ENCODE data around the gene KCNJ15. TPM values are rescaled to one million over a fixed set of nuclear protein-coding genes. Genes with fewer than 3 reads are reported as not detected.

KCNJ15 gene
- total and polyA plus RNA-seq, 2 experiments from 2014 or later, result not detected

DNA sequence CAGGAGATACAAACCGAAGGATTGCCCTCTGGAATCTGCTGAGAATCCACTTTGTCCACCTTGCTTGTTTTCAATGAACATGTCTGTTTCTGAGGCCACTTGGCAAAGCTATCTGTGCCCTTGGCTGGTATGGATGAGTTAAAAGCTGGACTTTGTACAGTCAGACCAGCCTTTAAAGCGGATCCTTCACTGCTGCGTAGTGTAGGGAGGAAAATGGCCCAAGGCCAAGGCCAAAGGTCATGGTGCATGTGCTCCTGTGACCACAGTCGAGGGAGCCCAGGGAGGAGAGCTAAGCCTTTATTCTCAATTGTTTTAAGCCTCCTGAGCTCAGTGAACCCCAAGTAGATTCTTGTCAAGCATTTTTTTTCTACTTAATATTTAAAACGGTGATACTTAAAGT, 37.0 kb downstream of the KCNJ15 start:
- Histone ChIP-seq H3K27me3 (no peaks in the 10 kb centered on the region), H3K9me3 (ENCODE audit: low read depth) (no peaks in the 10 kb centered on the region), H3K27ac (no peak overlapping the region), H3K36me3 (no peaks in the 10 kb centered on the region), H3K4me1 (ENCODE audit: low read depth) (no peaks in the 10 kb centered on the region), H3K4me3 (no peak overlapping the region)
- DNase-seq (ENCODE audit: low read depth in 1 of 2, low spot score in 1 of 2), result no peak
- no peak for TF ChIP-seq CTCF (IDR thresholded peaks at IDR 0.05; ENCODE audit: low read depth, low read length)

- no peak overlapping the region for H3K27ac ChIP-seq
- no peak overlapping the region for H3K4me3 ChIP-seq
- TF ChIP-seq CTCF (IDR thresholded peaks at IDR 0.05; ENCODE audit: low read depth, low read length), result no peak
- H3K27me3 ChIP-seq, result no peaks in the 10 kb centered on the region
- H3K36me3 ChIP-seq, result no peaks in the 10 kb centered on the region
- no peak for DNase-seq (ENCODE audit: low read depth in 1 of 2, low spot score in 1 of 2)
- H3K9me3 ChIP-seq (ENCODE audit: low read depth), result no peaks in the 10 kb centered on the region
- no peaks in the 10 kb centered on the region for H3K4me1 ChIP-seq (ENCODE audit: low read depth)
Observed at GRCh38 chr21:38294609-38295008, 37.8 kb downstream of the KCNJ15 start.

GRCh38 chr21:38295997-38296764, 39.4 kb downstream of the KCNJ15 start:
- Histone ChIP-seq H3K4me1 (ENCODE audit: low read depth) (no peaks in the 10 kb centered on the region), H3K36me3 (no peaks in the 10 kb centered on the region), H3K4me3 (no peak overlapping the region), H3K27me3 (no peaks in the 10 kb centered on the region), H3K27ac (no peak overlapping the region), H3K9me3 (ENCODE audit: low read depth) (no peaks in the 10 kb centered on the region)
- no peak for TF ChIP-seq CTCF (IDR thresholded peaks at IDR 0.05; ENCODE audit: low read depth, low read length)
- peak in 1 of 2 donors; percentile 63 for DNase-seq (ENCODE audit: low read depth in 1 of 2, low spot score in 1 of 2)

DNA sequence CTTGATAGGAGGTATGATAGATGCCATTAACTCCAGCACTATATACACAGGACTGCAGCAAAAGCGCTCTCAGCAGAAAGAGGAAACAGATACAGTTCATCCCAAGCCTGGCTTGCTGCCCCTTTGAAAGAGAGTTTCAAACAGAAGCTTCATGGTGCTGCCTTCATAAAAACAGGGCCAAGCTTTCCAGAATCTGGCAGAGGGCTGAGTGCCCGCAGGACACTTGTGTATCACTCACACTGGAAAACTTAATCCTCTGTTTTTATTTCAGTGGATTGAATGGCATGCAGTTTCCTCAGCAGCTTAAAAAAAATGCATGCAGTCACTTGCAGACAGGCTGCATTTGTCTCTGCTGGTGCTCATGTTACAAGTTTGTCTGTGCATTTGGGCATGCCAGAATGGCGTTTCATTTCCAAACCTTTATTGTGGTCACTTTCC, 40.4 kb downstream of the KCNJ15 start:
- Histone ChIP-seq H3K4me1 (ENCODE audit: low read depth) (no peaks in the 10 kb centered on the region), H3K27ac (no peak overlapping the region), H3K4me3 (no peak overlapping the region), H3K36me3 (no peaks in the 10 kb centered on the region), H3K9me3 (ENCODE audit: low read depth) (no peaks in the 10 kb centered on the region), H3K27me3 (no peaks in the 10 kb centered on the region)
- no peak for TF ChIP-seq CTCF (IDR thresholded peaks at IDR 0.05; ENCODE audit: low read depth, low read length)
- peak in 1 of 2 donors; percentile 10 for DNase-seq (ENCODE audit: low read depth in 1 of 2, low spot score in 1 of 2)

DNA sequence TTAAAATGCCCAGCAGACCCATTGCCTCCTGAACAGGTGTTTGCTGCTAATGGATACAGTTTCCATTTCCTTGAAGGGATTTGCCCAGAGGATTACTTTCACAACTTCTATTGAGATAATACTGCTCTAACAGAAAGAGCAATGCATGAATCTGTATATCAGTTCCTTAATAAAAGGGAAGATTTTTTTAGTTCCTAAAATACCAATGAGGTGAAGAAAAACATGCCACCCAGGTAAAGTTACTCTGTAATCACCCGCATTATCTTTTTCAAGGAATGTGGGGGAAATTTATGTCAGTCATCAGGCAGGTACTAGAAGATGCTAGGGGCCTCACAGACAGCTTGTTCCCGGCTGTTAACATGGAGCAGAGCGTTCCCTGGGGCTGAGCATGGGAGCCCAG, 41.1 kb downstream of the KCNJ15 start:
- no peaks in the 10 kb centered on the region for H3K36me3 ChIP-seq
- no peak overlapping the region for H3K4me3 ChIP-seq
- no peaks in the 10 kb centered on the region for H3K9me3 ChIP-seq (ENCODE audit: low read depth)
- no peak for TF ChIP-seq CTCF (IDR thresholded peaks at IDR 0.05; ENCODE audit: low read depth, low read length)
- no peak overlapping the region for H3K27ac ChIP-seq
- H3K4me1 ChIP-seq (ENCODE audit: low read depth), result no peaks in the 10 kb centered on the region
- H3K27me3 ChIP-seq, result no peaks in the 10 kb centered on the region
- no peak for DNase-seq (ENCODE audit: low read depth in 1 of 2, low spot score in 1 of 2)
